ENCODE data around the gene CARMIL1.

The CARMIL1 gene

DNA sequence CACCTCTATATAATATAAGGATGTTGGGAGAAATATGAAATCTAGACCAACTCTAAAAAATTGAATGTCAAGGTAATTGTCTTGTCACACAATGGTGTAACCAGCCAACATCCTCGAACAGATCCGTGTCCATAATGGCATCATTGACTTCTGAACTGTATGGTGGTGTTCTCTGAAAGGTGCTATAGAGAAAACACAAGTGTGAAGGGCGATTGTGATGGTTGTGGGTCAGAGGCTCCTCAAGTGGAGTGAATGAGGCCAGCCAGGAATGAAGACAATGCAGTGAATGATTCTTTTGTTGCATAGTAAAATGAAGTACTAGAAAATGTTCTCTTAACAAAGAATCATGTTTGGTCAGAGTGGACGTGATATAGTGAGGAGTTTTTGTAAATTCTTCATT, 58.3 kb downstream of the CARMIL1 start:
- no peak for DNase-seq

DNA sequence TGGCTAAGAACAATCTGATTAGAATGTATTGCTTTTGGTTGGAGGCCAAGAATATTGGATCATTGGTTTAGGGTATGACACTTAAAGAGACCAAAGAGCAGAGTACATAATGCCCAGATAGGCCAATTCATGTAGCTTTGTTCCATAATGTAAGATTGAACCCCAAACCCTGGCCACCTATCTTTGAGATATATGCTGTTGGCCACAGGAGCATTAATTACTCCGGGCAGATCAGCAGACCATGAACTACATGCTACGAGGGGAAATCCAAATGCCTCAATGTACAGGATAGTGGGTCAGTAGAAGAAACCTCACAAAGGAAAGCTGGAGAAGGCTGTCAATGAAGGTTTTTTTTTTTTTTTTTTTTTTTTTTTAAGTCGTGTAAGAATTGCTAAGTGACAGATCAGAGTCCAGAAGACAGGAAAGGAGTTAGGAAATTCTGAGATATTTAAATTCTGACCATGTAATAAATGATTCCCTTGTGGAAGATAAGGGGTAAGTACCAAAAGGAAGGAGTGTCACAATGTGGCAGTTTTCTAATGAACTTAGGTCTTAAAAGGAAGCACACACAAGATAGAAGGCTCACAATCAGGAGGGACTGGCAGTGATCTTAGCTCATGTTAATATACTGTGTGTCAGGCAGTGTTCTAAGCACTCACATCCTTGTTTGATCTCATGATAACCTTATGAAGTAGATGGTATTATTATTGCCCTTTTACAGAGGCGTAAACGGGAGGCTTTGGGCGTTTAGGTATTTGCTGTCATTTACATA, 61.4 kb downstream of the CARMIL1 start:
- DNase-seq, result no peak

GRCh38 chr6:25341203-25341552, 62.0 kb downstream of the CARMIL1 start:
- no peak for DNase-seq

- DNase-seq, result no peak
Observed at GRCh38 chr6:25341923-25342619, 62.9 kb downstream of the CARMIL1 start.

DNA sequence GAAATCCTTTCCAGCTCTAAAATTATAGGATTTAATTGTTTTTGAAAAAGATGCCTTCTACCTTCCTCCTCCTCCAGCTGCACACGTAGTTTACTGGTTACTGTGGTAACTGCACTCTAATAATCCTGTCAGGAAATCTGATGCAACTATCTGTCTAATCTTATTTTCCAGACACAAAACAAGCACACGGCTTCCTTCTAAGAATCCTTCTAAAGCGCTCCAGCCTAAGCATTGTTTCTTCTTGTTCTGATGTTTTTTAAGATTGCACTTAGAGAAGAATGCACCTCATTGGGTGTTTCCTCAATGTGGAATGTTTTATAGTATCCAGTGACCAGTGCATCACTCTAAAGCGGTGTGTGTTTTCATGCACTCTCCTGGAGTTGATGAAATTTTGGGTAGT, 63.6 kb downstream of the CARMIL1 start:
- no peak for DNase-seq

GRCh38 chr6:25343984-25344383, 64.8 kb downstream of the CARMIL1 start:
- no peak for DNase-seq

DNA sequence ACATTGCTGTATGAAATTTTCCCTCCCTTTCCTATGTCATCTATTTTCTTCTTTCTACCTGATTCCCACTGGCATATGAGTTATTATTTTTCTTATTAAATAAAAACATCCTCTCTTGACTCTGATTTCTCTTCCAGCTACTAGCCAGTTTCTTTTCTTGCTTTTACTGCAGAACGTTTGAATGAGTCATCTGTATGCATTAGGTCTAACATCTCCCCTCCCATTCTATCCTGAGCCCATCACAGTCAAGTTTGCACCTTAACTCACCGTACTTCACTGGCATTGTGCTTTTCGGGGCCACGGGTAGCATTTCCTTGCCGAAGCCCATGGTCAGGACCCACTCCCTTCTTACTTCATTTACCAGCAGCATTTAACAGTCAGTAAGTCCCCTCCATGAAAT, 65.7 kb downstream of the CARMIL1 start:
- no peak for DNase-seq

DNA sequence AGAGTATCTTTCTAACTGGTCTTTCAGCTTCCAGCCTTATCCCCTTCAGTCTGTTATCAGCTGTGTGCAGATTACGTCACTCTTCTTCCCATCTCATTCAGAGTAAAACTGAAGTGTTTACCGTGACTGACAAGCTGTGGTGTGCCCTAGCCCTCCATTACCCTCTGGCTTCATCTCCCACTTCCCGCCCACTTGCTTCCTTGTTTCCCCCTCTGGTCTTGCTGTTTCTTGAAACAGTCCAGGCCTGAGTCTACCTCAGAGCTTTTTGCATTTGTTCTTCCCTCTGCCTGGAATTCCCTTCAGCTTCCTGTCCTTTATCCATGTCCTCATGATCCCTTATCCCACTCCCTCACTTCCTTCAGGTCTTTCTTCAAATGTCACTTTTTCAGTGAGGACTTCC, 66.9 kb downstream of the CARMIL1 start:
- no peak for DNase-seq

- DNase-seq, result no peak
Observed at GRCh38 chr6:25350573-25350972, 71.4 kb downstream of the CARMIL1 start.

DNA sequence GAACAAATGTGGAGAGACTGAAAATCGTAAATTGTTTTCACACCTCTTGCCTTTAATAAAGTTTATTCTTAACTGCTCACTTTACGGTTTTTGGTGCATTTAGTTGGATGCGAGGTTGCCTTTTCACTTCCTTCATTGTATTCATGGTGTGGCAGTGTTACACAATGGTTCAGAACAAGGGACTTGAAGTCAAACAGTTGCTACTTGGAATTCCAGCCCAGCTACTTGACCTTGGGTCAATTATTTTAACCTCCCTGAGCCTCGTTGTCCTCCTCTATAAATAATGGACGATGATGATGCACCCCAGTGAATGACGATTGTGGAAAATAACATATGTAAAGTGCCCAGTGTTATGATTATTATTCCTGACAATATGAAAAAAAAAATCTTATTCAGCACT, 72.3 kb downstream of the CARMIL1 start:
- no peak for DNase-seq

DNA sequence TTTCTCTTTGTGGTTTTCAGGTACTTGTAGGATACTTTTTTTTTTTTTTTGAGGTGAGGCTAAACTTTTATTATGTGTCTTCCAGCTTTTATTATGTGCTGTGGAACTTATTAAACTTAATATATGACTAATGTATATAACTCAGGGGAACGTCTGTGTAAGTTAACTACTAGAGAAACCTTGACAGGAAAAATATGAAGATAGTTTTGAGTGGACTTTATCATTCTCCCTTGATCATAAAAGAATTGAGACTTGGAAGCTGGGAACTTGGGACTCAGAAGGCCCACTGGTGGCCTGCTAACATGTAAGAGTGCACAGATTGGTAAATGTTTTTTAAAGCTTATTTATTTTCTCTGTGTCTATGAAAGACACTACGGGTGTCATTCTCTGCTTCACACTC, 73.1 kb downstream of the CARMIL1 start:
- DNase-seq, result no peak

DNA sequence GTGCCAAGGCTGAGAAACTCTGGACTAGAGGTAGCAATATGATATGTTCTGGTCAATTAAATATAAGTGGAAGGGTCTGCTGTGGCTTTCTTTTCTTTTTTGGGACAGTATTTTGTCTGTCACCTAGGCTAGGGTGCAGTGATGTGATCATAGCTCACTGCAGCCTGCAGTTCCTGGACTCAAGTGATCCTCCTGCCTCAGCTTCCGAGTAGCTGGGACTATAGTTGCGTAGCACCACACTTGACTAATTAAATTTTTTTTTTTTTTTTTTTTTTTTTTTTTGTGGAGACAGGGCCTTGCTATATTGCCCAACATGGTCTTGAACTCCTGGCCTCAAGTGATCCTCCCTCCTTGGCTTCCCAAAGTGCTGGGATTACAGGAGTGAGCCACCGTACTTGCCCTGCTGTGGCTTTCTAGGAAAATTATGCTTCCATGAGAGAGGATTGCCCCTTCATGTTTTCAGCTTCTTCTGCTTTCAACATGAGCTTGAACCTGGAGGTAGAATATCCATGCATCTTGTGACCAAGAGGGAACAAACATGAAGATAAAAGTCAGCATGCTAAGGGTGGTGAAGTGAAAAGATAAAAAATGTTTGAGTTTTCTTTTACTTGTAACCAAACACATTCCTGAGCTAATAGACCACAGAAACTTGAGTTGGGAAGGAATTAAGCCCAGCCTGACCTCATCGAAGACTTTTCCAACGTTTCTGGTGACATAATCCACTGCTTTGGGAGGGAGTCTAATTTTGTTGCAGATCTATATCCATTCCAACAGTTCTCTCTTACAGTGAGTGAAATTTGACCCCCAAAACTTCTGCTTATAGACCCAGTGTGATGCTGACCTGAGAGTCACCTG, 75.1 kb downstream of the CARMIL1 start:
- no peak for DNase-seq

GRCh38 chr6:25359191-25359861, 80.2 kb downstream of the CARMIL1 start:
- no peak for DNase-seq

DNA sequence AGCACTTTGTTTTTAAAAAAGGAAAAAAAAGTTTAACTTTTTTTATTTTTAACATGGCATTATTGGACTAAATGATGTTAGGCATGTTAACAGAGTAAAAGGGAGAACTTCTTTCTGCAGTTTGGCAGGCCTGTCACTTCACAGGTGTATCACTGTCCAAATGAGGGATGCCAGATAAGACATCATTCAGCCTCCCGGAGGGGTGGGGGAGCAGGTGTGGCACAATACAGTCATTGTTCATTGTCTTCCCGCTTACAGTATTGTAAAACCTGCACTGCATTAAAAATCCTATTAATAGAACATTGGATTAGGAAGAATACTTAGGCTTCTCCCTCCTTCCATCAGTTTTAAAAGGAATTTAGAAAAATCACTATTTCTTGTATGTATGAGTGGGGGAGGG, 80.7 kb downstream of the CARMIL1 start:
- DNase-seq, result no peak

GRCh38 chr6:25360621-25361020, 81.4 kb downstream of the CARMIL1 start:
- no peak for DNase-seq

GRCh38 chr6:25363427-25363826, 84.3 kb downstream of the CARMIL1 start:
- no peak for DNase-seq

DNA sequence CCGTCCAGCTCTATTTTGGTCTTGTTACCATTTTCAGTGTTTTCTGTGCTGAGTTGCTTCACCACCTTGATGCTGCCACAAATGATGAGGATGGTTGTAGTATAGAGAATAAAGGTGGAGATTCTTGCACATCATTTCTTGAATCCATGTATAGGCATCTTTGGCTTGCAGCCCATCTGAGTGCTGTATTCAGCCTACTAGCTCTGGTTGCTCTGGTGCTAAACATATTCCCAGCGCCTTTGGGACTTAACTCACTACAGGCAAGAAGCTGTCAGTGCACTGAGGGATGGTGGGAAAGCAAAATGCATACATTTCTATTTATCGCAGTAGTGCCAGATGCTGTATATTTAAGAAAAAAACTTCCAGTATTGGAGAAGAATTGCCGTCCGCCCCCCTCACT, 86.0 kb downstream of the CARMIL1 start:
- no peak for DNase-seq

- peak in 1 of 2 experiments; percentile 29 for DNase-seq
Observed at GRCh38 chr6:25366903-25367545, 87.8 kb downstream of the CARMIL1 start.

GRCh38 chr6:25369036-25369432, 89.9 kb downstream of the CARMIL1 start:
- no peak for DNase-seq

DNA sequence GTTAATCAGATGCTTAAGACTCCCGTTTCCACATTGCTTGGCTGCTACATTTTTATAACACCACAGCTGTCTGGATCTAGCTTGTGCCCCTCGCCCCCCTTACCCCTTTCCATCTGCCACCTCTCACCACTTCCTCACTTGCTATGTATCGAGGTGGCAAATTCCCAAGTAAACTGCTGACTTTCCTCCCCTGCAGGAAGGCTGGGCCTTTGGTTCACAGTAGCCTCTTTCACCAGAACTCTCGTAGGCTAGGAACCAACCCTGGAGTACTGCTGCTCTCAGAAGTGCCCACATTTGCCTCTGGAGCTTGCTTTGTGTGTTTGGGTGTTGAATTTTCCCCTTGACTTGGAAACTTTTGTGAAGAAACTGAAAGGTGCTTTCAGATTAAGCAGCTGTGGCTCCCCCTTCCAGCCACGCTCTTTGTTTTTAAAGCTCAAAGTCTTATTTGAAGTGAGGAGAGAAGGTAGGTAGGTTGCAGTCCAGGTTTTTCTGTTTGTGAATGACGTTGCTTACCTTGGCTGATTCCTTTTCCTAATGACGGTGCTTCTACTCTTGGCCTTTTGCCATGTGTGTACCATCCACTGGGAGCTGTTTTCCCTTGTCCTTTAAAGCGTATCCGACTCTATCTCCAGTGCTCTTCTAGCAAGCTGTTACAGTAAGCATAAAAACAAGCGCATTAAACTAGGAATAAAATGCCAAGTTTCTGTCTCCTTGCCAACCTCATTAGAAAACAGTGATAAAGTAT, 90.4 kb downstream of the CARMIL1 start:
- DNase-seq, result peak; percentile 19 to 39

- DNase-seq, result peak; percentile 13 to 31
Observed at GRCh38 chr6:25370178-25371036, 91.2 kb downstream of the CARMIL1 start.

Measured in activated CD4-positive, alpha-beta T cell treated with anti-CD3 and anti-CD28 coated beads, Interleukin-2, amount 50 U/mL, for 48 hours (primary cell).